HG03025 (cell line): ENCODE measurements around the gene FBXO7.

Source experiments
- ATAC-seq: cut with Tn5 transposase; IDR thresholded peaks from one replicate; pipeline ENCODE4 v1.9.1; 2021; ENCODE audit warnings: mild to moderate bottlenecking, moderate library complexity; ENCODE audit not compliant: unreplicated experiment, low FRiP score

Gene FBXO7

DNA sequence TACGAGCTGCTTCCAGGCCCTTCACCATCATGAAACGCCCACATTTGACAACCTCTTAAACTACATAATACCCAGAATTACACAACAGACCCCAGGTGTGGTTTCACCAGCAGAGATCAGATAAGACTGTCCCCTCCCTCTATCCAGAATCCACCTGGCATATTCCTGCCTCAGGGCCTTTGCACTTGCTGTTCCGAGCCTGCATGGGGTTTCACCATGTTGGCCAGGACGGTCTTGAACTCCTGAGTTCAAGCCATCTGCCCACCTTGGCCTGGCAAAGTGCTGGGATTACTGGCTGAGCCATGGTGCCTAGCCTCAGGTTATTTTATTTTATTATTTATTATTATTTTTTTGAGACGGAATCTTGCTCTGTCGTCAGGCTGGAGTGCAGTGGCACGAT, 73.4 kb downstream of the FBXO7 start:
- ATAC-seq: no peak
